Measurements from ENCODE around the gene NOSIP. TPM values are rescaled to one million over a fixed set of nuclear protein-coding genes. Genes with fewer than 3 reads are reported as not detected.

Gene NOSIP
- polyA plus RNA-seq, 12 donors: 25.7 to 60.7 (median 52.9) TPM; not detected in 1

DNA sequence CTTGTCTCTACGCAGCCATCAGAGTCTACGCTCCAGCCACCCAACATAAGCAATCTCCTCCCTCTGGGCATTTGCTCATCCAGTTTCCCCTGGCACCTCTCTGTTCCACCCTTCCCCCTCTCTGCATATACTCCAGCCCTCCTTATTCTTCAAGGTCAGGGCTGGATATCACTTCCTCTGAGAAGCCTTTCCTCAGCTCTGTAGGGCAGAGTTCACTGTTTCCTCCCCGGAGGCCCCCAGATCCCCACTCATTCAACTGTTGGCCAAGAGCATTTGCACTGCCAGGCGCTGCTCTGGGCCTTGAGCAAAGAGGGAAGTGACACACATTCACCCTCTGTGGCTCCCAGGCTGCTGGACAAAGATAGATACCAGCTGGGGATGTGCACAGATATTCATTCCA, 64.6 kb downstream of the NOSIP start:
- DNase-seq: no peak

GRCh38 chr19:49514151-49514550, 66.2 kb downstream of the NOSIP start:
- DNase-seq: no peak

GRCh38 chr19:49513746-49514118, 66.6 kb downstream of the NOSIP start:
- DNase-seq: no peak

- DNase-seq: peak; percentile 76
Measured at GRCh38 chr19:49512970-49513745, 67.2 kb downstream of the NOSIP start.

- DNase-seq: no peak
Measured at GRCh38 chr19:49507803-49508494, 72.4 kb downstream of the NOSIP start.

DNA sequence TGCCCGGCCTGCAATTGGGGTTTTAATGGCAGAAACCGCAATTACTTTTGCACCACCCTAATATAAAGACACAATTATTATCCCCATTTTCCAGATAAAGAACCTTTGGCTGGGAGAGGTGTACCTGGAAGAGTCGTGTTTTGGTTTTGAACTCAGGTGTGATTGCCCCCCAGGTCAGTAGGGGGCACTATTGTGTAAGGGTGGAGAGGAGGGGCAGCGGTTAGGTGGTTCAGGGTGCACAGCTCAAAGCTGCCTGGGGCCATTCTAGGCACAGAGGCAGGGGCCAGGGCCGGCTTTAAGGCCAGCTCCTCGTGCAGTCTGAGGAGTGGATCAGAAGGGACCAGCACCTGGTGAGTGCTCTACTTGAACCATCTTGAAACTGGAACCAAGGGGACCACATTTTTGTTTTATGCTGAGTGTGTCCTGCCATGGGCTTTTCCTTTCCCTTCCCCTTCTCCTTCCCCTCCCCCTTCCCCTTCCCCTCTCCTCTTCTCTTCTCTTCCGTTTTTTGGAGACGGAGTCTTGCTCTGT, 73.7 kb downstream of the NOSIP start:
- DNase-seq: no peak

Other genes with a start within 250 kb of the NOSIP start
- 10 to 100 TPM in 10 of 12 donors, 1 to 10 TPM in 1, not detected in 1; 6.8 to 29.3 (median 18.5) TPM for gene CD37, start 245.2 kb downstream of the NOSIP start, polyA plus RNA-seq (ENCODE audit: insufficient read length in 12 of 12)
- gene TEAD2, start 218.1 kb downstream of the NOSIP start, polyA plus RNA-seq (ENCODE audit: insufficient read length in 12 of 12): 100 to 1,000 TPM in 2 of 12 donors, 10 to 100 TPM in 9, not detected in 1; 46.6 to 107 (median 62.5) TPM
- gene DKKL1, start 216.7 kb downstream of the NOSIP start, polyA plus RNA-seq (ENCODE audit: insufficient read length in 12 of 12): 1 to 10 TPM in 9 of 12 donors, under 1 TPM in 1, not detected in 2; 0.89 to 3.6 (median 1.6) TPM
- under 1 TPM in 1 of 12 donors, not detected in 11; 0.26 TPM for gene KASH5, start 192.3 kb downstream of the NOSIP start, polyA plus RNA-seq (ENCODE audit: insufficient read length in 12 of 12)
- gene PTH2, start 157.1 kb downstream of the NOSIP start, polyA plus RNA-seq (ENCODE audit: insufficient read length in 12 of 12): not detected
- gene GFY, start 155.2 kb downstream of the NOSIP start, polyA plus RNA-seq (ENCODE audit: insufficient read length in 12 of 12): under 1 TPM in 1 of 12 donors, not detected in 11; 0.13 TPM
- gene SLC17A7, start 139.0 kb downstream of the NOSIP start, polyA plus RNA-seq (ENCODE audit: insufficient read length in 12 of 12): 1 to 10 TPM in 6 of 12 donors, under 1 TPM in 4, not detected in 2; 0.68 to 1.8 (median 1.1) TPM
- gene PIH1D1, start 128.7 kb downstream of the NOSIP start, polyA plus RNA-seq (ENCODE audit: insufficient read length in 12 of 12): 10 to 100 TPM in 11 of 12 donors, not detected in 1; 31.0 to 56.8 (median 38.9) TPM
- 10 to 100 TPM in 4 of 12 donors, 1 to 10 TPM in 7, not detected in 1; 7.3 to 19.4 (median 9.1) TPM for gene ALDH16A1, start 127.3 kb downstream of the NOSIP start, polyA plus RNA-seq (ENCODE audit: insufficient read length in 12 of 12)
- gene FLT3LG, start 106.3 kb downstream of the NOSIP start, polyA plus RNA-seq (ENCODE audit: insufficient read length in 12 of 12): 1 to 10 TPM in 10 of 12 donors, not detected in 2; 1.8 to 8.7 (median 2.7) TPM
- gene RPL13A, start 92.9 kb downstream of the NOSIP start, polyA plus RNA-seq (ENCODE audit: insufficient read length in 12 of 12): 1,000 to 10,000 TPM in 11 of 12 donors, 100 to 1,000 TPM in 1; 824 to 4,594 (median 3,921) TPM
- 1,000 to 10,000 TPM in 11 of 12 donors, not detected in 1; 2,121 to 3,613 (median 3,007) TPM for gene RPS11, start 84.1 kb downstream of the NOSIP start, polyA plus RNA-seq (ENCODE audit: insufficient read length in 12 of 12)
- gene FCGRT, start 67.9 kb downstream of the NOSIP start, polyA plus RNA-seq (ENCODE audit: insufficient read length in 12 of 12): 100 to 1,000 TPM in 11 of 12 donors, not detected in 1; 117 to 198 (median 164) TPM
- 100 to 1,000 TPM in 1 of 12 donors, 10 to 100 TPM in 10, not detected in 1; 34.9 to 102 (median 45.9) TPM for gene RCN3, start 52.6 kb downstream of the NOSIP start, polyA plus RNA-seq (ENCODE audit: insufficient read length in 12 of 12)
- 1 to 10 TPM in 3 of 12 donors, under 1 TPM in 7, not detected in 2; 0.17 to 3.1 (median 0.61) TPM for gene PRRG2, start 760 bp upstream of the NOSIP start, polyA plus RNA-seq (ENCODE audit: insufficient read length in 12 of 12)
- 10 to 100 TPM in 11 of 12 donors, not detected in 1; 11.6 to 25.6 (median 14.3) TPM for gene PRR12, start 10.6 kb upstream of the NOSIP start, polyA plus RNA-seq (ENCODE audit: insufficient read length in 12 of 12)
- 10 to 100 TPM in 11 of 12 donors, not detected in 1; 24.2 to 56.9 (median 28.4) TPM for gene RRAS, start 59.6 kb upstream of the NOSIP start, polyA plus RNA-seq (ENCODE audit: insufficient read length in 12 of 12)
- gene SCAF1, start 61.7 kb upstream of the NOSIP start, polyA plus RNA-seq (ENCODE audit: insufficient read length in 12 of 12): 10 to 100 TPM in 11 of 12 donors, not detected in 1; 15.6 to 44.2 (median 23.6) TPM
- 10 to 100 TPM in 11 of 12 donors, not detected in 1; 26.2 to 59.4 (median 30.9) TPM for gene IRF3, start 85.3 kb upstream of the NOSIP start, polyA plus RNA-seq (ENCODE audit: insufficient read length in 12 of 12)
- 10 to 100 TPM in 11 of 12 donors, not detected in 1; 19.7 to 31.1 (median 25.5) TPM for gene BCL2L12, start 85.4 kb upstream of the NOSIP start, polyA plus RNA-seq (ENCODE audit: insufficient read length in 12 of 12)
- gene PRMT1, start 96.7 kb upstream of the NOSIP start, polyA plus RNA-seq (ENCODE audit: insufficient read length in 12 of 12): 100 to 1,000 TPM in 11 of 12 donors, not detected in 1; 158 to 200 (median 173) TPM
- 1 to 10 TPM in 6 of 12 donors, under 1 TPM in 4, not detected in 2; 0.78 to 1.5 (median 1.1) TPM for gene ADM5, start 109.0 kb upstream of the NOSIP start, polyA plus RNA-seq (ENCODE audit: insufficient read length in 12 of 12)
- gene CPT1C, start 110.6 kb upstream of the NOSIP start, polyA plus RNA-seq (ENCODE audit: insufficient read length in 12 of 12): 10 to 100 TPM in 5 of 12 donors, 1 to 10 TPM in 5, not detected in 2; 5.6 to 14.2 (median 9.9) TPM
- 1 to 10 TPM in 3 of 12 donors, under 1 TPM in 7, not detected in 2; 0.14 to 1.4 (median 0.50) TPM for gene TSKS, start 182.8 kb upstream of the NOSIP start, polyA plus RNA-seq (ENCODE audit: insufficient read length in 12 of 12)
- gene AP2A1, start 186.4 kb upstream of the NOSIP start, polyA plus RNA-seq (ENCODE audit: insufficient read length in 12 of 12): 10 to 100 TPM in 11 of 12 donors, not detected in 1; 44.1 to 78.6 (median 47.9) TPM
- gene FUZ, start 232.7 kb upstream of the NOSIP start, polyA plus RNA-seq (ENCODE audit: insufficient read length in 12 of 12): 10 to 100 TPM in 11 of 12 donors, not detected in 1; 11.8 to 41.9 (median 16.0) TPM
- gene MED25, start 237.7 kb upstream of the NOSIP start, polyA plus RNA-seq (ENCODE audit: insufficient read length in 12 of 12): 10 to 100 TPM in 11 of 12 donors, not detected in 1; 26.4 to 44.2 (median 29.5) TPM

Measured in muscle of arm (tissue), 12 donors.